Mucosa of gallbladder (tissue), 1 donor: ENCODE results near the gene NEK4. TPM values are rescaled to one million over a fixed set of nuclear protein-coding genes. Genes with fewer than 3 reads are reported as not detected.

ENCODE experiments used
- DNase-seq: peaks from one replicate; pipeline ENCODE4 v3.0.0-alpha.2; 2020; ENCODE audit warnings: low spot score
- total RNA-seq: library from RNA; stranded (reverse); gene quantifications from one replicate; pipeline ENCODE4 v1.2.1, GENCODE V29; 2021
- donor health status: DM: no; HTN: no; CAD: no.

The NEK4 gene
- total RNA-seq, 1 donor from 2014 or later = 40.1 TPM

- DNase-seq = no peak
These were observed 107.6 kb downstream of the NEK4 start for GRCh38 chr3:52663098-52663497.

DNA sequence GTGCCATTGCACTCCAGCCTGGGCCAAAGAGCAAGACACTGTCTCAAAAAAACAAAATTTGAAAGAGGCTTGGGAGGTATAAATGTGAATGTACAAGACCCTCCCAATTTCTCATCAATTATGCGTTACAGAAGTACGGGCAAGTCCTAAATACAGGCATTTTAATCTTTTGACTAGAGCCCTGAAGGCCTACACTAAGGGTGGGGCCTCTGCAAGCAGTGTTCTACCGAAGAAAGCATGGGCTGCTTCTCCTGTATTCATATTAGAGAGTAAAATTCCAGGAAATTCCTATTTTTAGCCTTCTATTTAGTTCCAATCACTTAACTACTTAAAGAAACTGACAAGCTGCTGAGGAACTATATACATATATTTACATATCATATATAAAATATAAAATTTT, 110.7 kb downstream of the NEK4 start:
- DNase-seq = no peak

Other genes starting within 250 kb of the NEK4 start
- gene NT5DC2, start 237.1 kb downstream of the NEK4 start, total RNA-seq = 20.3 TPM
- gene UQCC5, start 234.3 kb downstream of the NEK4 start, total RNA-seq = 14.6 TPM
- 54.3 TPM for gene PBRM1, start 85.0 kb downstream of the NEK4 start, total RNA-seq
- 29.4 TPM for gene GNL3, start 84.9 kb downstream of the NEK4 start, total RNA-seq
- 55.0 TPM for gene GLT8D1, start 65.1 kb downstream of the NEK4 start, total RNA-seq
- 106 TPM for gene SPCS1, start 64.8 kb downstream of the NEK4 start, total RNA-seq
- 4.8 TPM for gene ITIH1, start 6.7 kb upstream of the NEK4 start, total RNA-seq
- 2.0 TPM for gene ITIH3, start 23.9 kb upstream of the NEK4 start, total RNA-seq
- gene ITIH4, start 59.7 kb upstream of the NEK4 start, total RNA-seq = 10.2 TPM
- 4.7 TPM for gene MUSTN1, start 64.1 kb upstream of the NEK4 start, total RNA-seq
- 25.3 TPM for gene STIMATE, start 126.6 kb upstream of the NEK4 start, total RNA-seq